Astrocyte (in vitro differentiated cells and primary cell): ENCODE data around the gene C11orf98.

ENCODE experiments used
- EZH2 ChIP-seq: IDR thresholded peaks from 2 replicates; pipeline ENCODE4 v1.6.1; 2012; ENCODE audit warnings: mild to moderate bottlenecking, low read length, inconsistent platforms; ENCODE audit not compliant: insufficient read depth
- TF ChIP-seq, protein P1 (sequence below): IDR thresholded peaks from 2 replicates; pipeline ENCODE4 v1.5.1; 2011; ENCODE audit warnings: low read depth, mild to moderate bottlenecking, inconsistent platforms, low read length, moderate library complexity; ENCODE audit not compliant: insufficient read depth

DNA sequence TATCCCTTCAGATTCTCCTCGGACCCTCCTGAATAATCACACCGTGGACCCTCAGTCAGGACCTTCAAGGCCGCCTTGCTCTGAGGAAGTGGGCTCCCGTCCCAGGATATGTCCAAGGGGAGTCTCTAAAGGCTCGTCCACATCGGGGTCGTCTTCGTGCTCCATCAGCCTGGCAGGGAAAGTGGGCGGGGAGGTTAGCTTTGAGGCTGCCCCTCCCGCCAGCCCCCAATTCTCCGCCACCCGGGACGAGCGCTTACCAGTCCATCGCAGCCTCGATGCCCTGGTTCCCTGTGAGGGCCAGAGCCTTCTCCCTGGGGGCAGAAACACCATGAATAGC is 13.4 kb upstream of the C11orf98 start:
- TF ChIP-seq, protein P1, sequence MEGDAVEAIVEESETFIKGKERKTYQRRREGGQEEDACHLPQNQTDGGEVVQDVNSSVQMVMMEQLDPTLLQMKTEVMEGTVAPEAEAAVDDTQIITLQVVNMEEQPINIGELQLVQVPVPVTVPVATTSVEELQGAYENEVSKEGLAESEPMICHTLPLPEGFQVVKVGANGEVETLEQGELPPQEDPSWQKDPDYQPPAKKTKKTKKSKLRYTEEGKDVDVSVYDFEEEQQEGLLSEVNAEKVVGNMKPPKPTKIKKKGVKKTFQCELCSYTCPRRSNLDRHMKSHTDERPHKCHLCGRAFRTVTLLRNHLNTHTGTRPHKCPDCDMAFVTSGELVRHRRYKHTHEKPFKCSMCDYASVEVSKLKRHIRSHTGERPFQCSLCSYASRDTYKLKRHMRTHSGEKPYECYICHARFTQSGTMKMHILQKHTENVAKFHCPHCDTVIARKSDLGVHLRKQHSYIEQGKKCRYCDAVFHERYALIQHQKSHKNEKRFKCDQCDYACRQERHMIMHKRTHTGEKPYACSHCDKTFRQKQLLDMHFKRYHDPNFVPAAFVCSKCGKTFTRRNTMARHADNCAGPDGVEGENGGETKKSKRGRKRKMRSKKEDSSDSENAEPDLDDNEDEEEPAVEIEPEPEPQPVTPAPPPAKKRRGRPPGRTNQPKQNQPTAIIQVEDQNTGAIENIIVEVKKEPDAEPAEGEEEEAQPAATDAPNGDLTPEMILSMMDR, result no peak
- no peak for TF ChIP-seq EZH2
